NCI-H1930 (cell line): ENCODE data around the gene OGFR.
"Not testable (repeated sequence)": the region's sequence is repeated elsewhere in the genome, so short reads cannot be mapped to it uniquely, and the experiment has no call there.

ENCODE experiments used
- DNase-seq, 2 experiments: peaks; one replicate each; lab custom pipeline; 2025; lab: John Stamatoyannopoulos, UW

OGFR gene

DNA sequence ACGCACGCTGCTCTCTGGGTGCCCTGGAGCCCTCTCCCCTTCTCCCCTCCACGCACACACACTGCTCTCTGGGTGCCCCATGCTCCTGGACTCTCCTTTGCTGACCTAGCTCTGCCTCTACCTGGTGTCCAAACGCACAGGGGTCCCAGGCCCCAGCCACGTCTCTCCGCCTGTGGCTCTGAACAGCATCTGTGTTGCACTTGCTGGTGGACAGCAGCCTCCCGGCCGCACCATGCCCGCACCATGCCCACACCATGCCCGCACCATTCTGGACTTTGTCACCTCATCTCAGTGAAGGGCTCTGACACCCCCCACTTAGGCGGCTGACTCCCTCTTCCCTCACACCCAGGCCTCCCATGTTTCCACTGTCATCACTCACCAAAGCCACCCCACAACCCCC lies 35.2 kb downstream of the OGFR start:
- DNase-seq = no peak

DNA sequence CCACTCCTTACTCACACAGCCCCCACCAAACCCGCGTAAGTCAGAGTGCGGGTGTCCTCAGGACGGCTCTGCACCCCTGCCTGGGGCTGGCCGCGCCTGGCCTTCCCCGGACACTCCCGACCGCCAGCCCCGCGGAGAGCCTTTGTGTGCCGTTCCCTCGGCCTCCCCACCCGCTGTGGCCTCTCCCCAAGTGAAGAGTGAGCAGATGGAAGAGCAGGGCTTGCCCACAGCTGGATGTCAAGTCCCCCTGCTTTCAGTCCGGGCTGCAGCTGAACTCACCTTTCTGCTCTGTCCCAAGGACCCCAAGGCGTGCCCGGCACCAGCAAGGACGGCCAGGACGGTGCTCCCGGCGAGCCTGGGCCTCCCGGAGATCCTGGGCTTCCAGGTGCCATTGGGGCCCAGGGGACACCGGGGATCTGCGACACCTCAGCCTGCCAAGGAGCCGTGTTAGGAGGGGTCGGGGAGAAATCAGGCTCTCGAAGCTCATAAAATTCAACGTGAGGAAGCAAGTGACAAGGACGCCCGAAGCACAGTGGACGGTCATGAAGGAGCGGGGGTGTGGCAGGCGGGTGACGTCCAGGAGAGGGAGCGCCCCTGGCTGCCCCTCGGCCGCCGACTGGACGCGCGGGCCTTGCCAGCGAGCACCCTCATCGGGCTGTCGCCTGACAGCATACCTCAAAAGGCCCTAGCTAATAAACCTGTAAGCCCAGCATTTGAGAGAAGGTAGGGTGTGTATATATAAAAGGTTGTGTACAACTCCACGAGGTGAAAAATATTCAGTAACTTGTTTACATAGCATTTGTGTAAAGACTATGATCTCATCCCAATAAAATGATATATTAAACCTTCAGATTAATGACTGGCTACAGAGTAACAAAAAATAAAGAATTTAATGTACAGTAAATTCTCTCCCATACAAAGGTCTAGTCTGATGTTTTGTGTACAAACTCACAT lies 35.9 kb downstream of the OGFR start:
- no peak for DNase-seq

DNA sequence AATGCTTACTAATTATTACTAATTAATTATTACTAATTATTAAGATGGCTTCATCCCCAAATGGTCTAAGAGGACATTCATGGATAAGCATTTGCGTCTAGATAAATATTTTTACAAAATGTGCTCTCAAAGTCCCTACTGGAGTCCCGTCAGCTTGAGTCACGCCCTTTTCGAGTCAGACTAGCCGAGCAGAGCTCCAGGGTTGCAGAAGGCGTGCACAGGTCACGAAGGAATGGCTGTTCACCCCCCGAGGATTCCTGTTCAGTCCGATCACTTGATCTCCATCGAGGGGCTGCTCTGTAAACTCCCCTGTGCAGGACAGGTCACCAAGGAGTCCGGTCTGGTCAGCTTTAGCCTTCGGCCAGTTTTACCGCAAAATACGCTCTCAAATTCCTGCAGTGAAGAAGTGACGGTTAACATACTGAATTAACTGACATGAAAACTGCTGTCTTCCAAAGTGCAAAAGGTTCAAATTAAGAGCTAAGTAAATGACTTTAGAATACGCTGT lies 37.1 kb downstream of the OGFR start:
- DNase-seq = no peak

DNA sequence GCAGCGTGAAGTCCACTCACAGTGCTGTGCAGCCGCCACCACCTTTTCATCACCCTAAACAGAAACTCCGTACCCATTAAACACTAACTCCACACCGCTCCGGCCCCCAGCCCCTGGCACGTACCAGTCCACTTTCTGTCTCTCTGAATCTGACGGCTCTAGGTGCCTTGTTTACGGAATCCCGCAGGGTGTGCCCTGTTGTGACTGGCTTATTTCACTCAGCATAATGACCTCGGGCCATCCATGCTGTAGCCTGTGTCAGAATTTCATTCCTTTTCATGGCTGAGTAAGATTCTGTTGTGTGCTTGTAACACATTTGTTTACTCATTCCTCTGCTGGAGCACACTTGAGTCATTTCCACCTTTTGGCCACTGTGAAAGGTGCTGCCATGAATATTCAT lies 39.0 kb downstream of the OGFR start:
- DNase-seq = no peak

DNA sequence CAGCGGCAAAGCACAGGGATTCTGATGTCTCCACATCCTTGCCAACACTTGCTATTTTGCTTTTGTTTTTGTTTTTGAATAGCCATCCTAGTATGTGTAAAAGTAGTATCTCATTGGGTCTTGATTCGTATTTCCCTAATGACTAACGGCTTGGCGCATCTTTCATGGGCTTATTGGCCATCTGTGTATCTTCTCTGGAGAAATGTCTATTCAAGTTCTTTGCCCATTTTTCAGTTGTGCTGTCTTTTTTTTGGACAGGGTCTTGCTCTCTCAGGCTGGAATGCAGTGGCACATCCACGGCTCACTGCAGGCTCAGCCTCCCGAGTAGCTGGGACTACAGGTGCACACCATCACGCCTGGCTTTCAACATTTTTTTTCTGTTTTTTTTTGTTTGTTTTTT lies 39.5 kb downstream of the OGFR start:
- DNase-seq = no peak

DNA sequence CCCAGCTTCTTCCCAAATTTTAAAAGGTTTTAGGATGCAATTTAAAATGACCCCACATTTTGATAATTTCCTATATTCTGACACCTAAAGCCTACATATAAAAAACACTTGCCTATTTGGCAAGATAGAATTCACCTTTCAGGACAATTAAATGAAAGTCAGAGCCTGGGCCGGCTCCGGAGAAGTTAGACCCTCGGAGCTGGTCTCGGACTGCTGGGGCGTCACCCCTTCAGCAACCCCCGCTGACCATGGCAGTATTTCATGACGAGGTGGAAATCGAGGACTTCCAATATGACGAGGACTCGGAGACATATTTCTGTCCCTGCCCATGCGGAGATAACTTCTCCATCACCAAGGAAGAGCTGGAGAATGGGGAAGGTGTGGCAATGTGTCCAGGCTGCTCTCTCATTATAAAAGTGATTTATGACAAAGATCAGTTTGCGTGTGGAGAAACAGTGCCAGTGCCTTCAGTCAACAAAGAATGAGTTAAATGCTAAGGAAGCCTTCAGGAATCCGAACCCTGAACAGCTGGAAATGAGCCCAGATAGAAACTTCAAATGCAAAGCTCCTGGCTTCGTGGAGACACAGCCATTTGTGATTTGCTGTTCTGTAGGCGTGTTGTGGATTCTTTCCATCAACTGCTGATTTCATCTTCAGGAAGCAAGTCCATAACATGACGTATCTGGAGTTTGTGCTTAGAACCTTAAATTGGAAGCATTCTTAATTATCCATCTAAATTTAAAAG lies 41.0 kb downstream of the OGFR start:
- no peak for DNase-seq

DNA sequence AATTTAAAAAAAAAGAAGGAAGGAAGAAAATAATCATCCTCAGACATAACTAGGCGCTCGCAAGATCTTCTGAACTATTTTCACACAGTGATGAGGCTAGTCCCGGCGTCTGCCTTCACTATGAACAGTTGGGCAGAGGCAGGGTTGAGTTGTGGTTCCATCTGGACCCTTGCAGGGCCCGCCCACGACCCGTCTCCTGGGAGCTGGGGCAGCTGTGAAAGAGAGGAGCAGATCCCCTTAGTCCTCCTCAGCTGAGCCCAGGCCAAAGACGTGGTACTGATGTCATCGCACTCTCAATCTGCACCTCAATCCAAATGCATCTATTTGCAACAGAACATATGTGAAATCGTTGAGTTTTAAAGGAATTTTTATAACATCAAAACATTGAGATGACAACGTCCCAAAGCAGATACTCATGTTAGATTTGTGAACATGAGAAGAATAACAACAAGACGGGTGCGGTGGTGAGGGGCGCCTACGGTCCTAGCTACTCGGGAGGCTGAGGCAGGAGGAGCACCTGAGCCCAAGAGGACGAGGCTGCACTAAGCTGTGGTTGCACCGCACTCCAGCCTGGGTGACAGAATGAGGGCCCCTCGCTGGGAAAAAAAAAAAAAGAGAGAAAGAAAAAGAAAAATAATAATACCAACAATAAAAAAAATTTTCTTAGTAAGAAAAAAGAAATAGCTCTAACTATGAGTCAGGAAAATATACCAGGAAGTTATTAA lies 41.7 kb downstream of the OGFR start:
- DNase-seq = no peak

DNA sequence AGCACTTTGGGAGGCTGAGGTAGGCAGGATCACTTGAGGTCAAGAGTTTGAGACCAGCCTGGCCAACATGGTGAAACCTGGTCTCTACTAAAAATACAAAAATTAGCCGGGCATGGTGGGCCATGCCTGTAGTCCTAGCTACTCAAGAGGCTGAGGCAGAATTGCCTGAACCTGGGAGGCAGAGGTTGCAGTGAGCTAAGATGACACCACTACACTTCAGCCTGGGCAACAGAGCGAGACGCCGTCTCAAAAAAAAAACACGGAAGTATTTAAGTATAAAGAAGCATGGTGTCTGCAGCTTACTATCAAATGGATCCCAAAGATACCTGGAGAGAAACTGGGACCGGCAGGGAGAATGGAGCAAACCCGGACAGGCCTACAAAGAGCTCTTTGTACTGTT lies 44.3 kb downstream of the OGFR start:
- not testable (repeated sequence) for DNase-seq

DNA sequence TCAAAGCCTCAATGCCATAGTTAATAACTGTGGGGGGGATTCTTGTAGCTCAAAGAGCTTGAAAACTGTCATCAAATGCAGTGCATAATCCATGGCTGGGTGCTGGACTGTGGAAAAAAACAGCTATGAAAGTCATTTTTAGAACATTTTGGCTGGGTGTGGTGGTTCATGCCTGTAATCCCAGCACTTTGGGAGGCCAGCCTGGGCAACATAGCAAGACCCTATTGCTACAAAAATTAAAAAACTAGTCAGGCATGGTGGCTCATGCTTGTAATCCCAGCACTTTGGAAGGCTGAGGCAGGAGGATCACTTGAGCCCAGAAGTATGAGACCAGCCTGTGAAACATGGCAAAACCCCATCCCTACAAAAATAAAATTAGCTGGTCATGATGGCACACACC lies 44.8 kb downstream of the OGFR start:
- no peak for DNase-seq

DNA sequence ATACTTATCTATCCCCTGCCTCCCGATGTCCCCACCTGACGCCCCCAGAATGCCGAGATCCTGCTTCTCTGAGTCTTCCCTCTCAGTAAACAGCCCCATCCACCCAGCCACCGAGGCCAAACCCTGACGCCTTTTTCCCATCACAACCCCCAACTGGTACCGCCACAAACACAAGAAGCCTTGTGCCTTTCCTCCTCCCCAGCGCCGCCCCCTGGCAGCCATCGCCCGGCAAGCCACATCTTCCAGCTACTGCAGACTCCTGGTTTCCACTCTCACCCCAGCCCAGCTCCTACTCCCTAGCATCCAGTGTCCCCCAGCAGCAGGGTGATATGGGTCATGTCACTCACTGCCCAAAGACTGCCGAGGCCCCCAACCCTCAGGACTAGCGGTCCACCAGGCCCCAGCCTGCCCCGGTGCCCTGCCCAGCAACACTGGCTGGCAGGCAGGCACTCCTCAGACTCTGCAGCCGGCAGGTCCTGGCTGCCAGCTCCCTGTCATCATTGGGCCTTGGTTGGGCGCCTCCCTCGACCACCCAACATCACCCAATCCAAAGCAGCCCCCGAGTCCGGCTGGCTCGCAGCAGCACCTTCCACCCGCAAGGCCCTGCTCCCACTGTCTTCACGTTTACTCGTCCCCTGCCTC lies 45.8 kb downstream of the OGFR start:
- no peak for DNase-seq

DNA sequence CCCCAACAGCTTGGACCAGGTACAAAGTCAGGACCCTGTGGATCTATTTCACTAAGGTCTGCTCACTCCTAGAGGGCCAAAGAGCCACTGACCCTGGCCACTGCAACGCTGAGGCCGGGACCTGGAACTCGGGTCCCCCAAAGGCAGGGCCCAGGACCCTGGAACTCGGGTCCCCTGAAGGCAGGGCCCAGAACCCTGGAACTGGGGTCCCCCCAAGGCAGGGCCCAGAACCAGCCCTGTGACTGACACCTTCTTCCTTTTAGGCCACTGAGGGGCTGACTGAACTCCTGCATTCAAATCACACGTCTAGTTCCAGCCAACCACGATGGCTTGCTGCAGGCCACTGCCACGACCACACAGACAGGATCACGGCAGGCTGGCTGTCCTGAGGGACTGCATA lies 47.6 kb downstream of the OGFR start:
- DNase-seq = no peak

DNA sequence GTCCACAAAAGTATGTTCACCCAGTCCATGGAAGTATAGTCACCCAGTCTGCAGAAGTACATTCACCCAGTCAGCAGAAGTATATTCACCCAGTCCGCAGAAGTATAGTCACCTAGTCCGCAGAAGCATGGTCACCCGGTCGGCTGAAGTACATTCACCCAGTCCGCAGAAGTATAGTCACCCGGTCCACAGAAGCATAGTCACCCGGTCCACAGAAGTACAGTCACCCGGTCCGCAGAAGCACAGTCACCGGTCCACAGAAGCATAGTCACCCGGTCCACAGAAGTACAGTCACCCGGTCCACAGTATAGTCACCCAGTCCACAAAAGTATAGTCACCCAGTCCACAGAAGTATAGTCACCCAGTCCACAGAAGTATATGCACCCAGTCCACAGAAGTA lies 48.2 kb downstream of the OGFR start:
- DNase-seq = no peak

DNA sequence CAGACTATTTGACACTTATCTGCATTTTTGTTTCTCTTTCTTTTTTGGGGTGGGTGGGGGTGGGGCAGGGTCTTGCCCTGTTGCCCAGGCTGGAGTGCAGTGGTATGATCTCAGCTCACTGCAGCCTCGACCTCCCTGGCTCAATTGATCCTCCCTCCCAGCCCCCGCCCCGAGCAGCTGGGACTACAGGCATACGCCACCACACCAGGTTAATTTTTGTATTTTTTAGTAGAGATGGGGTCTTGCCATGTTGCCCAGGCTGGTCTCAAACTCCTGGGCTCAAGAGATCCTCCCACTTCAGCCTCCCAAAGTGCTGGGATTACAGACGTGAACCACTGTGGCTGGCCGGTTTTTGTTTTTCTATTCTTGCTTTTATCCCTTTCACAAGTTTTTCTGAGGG lies 48.7 kb downstream of the OGFR start:
- not testable (repeated sequence) for DNase-seq

DNA sequence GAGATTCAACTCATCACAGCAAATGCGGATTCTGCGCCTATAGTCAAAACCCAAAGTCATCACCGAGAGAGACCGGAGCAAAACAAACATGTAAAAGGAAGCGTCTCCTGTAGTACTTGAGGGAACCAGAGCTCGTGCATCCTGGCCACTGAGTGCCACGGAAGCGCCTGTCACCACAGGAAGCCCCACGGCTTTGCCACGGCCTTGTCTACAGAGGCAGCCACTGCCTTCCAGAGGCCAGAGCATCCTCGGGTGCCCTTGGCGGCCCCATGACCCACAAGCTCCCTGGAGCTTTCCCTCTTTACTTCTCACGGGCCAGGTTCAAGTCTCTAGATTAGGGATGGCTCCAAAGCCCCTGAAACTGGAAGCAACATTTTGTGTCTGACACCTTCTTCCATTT lies 49.5 kb downstream of the OGFR start:
- no peak for DNase-seq

DNA sequence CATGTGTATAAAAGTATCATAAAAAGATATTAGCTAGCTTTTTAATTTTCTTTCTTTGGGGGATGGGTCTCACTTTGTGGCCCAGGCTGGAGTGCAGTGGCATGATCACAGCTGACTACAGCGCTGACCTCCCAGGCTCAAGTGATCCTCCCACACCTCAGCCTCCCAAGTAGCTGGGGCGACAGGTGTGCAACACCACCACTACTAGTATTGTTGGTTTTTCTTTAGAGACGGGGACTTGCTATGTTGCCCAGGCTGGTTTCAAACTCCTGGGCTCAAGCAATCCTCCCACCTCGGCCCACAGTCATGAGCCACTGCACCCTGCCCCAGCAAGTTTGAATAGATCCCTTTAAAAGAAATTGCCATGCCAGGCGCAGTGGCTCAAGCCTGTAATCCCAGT lies 50.5 kb downstream of the OGFR start:
- no peak for DNase-seq

DNA sequence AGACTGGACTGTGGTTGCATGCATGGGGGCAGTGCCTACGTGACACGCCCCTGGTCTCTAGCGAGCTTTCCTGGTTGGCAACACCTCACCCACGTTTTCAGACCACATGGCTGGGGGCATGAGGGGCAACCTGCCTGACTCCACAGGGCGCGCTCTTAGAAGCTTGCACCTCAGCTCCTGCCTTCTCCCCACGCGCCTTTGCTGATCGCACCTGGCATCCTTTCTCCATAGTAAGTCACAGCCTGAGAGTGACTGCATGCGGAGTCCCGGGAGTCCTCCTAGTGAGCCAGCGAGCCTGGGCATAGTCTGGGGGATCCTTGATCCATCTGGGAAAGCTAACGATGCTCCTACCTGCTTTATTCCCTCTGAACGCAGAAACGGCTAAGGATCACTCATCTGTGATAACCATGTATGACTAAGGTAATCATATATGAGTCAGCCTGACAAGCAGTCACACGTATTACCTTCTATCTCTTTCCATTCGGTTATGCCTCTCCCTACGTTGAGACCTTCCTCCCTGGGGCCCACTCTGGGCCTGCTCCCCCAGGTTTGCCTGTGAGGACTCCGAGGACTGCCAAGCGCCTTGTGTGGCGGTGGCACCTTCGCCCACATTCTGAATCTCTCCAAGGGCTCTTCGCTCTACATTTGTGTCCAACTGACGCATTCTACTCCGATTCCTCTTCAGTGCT lies 52.4 kb downstream of the OGFR start:
- DNase-seq = no peak

DNA sequence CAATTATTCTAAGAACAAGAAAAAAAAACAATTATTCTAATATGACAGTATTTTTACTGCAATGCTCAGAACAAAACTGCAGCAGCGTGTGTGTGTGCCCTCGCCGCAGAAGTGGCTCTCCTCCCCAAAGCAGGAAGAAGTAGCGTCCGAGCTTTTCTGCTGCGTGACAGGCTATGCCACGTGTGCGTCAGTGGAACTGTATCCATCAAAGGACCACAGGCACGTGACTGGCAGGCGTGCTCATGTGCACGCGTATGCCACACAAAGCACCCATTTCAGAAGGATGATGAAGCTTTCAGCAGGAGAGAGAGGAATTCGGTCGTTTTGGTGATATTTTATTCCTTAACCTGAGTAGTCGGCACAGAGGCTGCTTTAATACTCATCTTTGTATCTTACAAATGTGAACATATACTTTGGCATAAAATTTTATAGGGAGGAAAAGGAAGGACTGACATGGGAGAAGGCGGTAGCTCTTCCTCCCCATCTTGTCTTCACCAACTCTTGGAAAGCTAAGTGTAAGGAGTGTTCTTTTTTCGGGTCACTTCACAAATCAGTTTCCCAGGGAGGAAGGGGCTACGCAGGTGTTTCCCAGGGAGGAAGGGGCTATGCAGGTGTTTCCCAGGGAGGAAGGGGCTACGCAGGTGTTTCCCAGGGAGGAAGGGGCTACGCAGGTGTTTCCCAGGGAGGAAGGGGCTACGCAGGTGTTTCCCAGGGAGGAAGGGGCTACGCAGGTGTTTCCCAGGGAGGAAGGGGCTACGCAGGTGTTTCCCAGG lies 53.6 kb downstream of the OGFR start:
- DNase-seq = no peak

DNA sequence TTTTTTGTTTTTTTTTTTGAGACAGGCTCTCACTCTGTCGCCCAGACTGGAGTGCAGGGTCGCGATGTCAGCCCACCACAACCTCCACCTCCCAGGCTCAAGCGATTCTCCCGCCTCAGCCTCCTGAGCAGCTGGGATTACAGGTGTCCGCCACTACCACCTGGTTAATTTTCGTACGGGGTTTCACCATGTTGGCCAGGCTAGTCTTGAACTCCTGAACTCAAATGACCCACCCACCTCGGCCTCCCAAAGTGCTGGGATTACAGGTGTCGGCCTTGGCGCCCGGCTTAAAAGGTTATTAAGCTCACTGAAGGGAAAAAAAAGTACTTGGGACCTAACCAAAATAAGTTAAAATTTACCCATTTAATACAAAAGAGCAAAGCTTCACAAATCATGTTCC lies 55.1 kb downstream of the OGFR start:
- no peak for DNase-seq

DNA sequence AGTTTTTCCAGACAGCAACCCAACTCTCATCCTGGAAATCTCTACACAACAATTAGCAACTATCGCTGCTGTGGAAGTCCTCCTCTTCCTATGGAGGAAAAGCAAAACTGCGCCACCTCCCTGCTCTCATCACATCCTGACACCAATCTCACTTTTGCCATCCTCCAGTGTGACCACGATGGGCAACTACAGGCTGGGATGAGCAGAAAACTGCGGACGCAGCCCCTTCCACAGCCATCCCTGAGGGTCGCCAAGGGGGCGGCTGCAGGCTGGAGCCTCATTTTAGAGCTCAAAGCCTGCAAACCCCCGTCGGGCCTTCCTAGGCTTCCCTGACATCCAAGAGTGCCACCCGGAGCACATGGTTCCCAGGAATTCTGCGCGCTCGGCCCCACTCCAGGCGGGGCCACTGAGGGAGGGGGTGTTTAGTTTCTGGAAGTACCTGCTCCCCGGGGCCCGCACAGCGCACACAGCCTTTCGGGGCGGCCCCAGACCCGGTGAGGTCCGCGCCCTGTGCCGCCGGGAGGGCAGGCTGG lies 55.8 kb downstream of the OGFR start:
- no peak for DNase-seq
